HL-60 (cell line): Measurements from ENCODE around the gene TRMT2B.

Experiments used
- DNase-seq, 2 experiments: peaks; one replicate each; pipeline ENCODE4 v3.0.0-alpha.2; 2010 to 2020; ENCODE audit warnings: low read depth in 1 of 2, low spot score in 1 of 2
- H3K27ac ChIP-seq: fragments of 250-450 bp; sonication (Bioruptor Pico); replicated peaks from 2 replicates; pipeline ENCODE4 v1.5.1; 2020; ENCODE audit warnings: mild to moderate bottlenecking, moderate library complexity
- H3K27me3 ChIP-seq: fragments of 250-450 bp; sonication (Bioruptor Pico); 2 replicates; pipeline ENCODE4 v1.5.1; 2021; ENCODE audit warnings: mild to moderate bottlenecking, moderate library complexity; ENCODE audit not compliant: insufficient read depth, poor library complexity, severe bottlenecking
- H3K4me3 ChIP-seq: replicated peaks from 2 replicates; pipeline ENCODE4 v1.5.1; 2011; ENCODE audit warnings: mild to moderate bottlenecking, control low read depth, low read length; ENCODE audit not compliant: insufficient read depth
- GABPA ChIP-seq: IDR thresholded peaks from 2 replicates; pipeline ENCODE4 v1.6.1; 2012; ENCODE audit warnings: low read depth
- POLR2AphosphoS5 ChIP-seq: IDR thresholded peaks from 2 replicates; pipeline ENCODE4 v1.6.1; 2012; ENCODE audit warnings: low read depth
- SPI1 ChIP-seq: IDR thresholded peaks from 2 replicates; pipeline ENCODE4 v1.6.1; 2012; ENCODE audit warnings: low read depth, mild to moderate bottlenecking, borderline replicate concordance
- TF ChIP-seq, protein P1 (sequence below): IDR thresholded peaks from one replicate; pipeline ENCODE4 v1.5.1; 2011; ENCODE audit warnings: low read length, control low read depth, inconsistent platforms; ENCODE audit not compliant: insufficient read depth
- TF ChIP-seq, protein P2 (sequence below): IDR thresholded peaks from 2 replicates; pipeline ENCODE4 v1.6.1; 2012; ENCODE audit warnings: low read depth; ENCODE audit not compliant: insufficient replicate concordance

TRMT2B gene

GRCh38 chrX:100969408-100969807 lies 82.5 kb downstream of the TRMT2B start, which contains the start of gene ARL13A:
Gene ARL13A (plus strand): TSS chrX:100969708. CDS start chrX:100973690, 3,982 bp downstream.
- no peak for DNase-seq
- Histone ChIP-seq H3K27me3 (no peaks in the 10 kb centered on the region), H3K27ac (no peak within 1 kb of the TSS), H3K4me3 (no peak within 1 kb of the TSS)
- TF ChIP-seq SPI1: no peak
- no peak for TF ChIP-seq POLR2AphosphoS5
- TF ChIP-seq GABPA: no peak
- TF ChIP-seq, protein P1, sequence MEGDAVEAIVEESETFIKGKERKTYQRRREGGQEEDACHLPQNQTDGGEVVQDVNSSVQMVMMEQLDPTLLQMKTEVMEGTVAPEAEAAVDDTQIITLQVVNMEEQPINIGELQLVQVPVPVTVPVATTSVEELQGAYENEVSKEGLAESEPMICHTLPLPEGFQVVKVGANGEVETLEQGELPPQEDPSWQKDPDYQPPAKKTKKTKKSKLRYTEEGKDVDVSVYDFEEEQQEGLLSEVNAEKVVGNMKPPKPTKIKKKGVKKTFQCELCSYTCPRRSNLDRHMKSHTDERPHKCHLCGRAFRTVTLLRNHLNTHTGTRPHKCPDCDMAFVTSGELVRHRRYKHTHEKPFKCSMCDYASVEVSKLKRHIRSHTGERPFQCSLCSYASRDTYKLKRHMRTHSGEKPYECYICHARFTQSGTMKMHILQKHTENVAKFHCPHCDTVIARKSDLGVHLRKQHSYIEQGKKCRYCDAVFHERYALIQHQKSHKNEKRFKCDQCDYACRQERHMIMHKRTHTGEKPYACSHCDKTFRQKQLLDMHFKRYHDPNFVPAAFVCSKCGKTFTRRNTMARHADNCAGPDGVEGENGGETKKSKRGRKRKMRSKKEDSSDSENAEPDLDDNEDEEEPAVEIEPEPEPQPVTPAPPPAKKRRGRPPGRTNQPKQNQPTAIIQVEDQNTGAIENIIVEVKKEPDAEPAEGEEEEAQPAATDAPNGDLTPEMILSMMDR: no peak
- TF ChIP-seq, protein P2, sequence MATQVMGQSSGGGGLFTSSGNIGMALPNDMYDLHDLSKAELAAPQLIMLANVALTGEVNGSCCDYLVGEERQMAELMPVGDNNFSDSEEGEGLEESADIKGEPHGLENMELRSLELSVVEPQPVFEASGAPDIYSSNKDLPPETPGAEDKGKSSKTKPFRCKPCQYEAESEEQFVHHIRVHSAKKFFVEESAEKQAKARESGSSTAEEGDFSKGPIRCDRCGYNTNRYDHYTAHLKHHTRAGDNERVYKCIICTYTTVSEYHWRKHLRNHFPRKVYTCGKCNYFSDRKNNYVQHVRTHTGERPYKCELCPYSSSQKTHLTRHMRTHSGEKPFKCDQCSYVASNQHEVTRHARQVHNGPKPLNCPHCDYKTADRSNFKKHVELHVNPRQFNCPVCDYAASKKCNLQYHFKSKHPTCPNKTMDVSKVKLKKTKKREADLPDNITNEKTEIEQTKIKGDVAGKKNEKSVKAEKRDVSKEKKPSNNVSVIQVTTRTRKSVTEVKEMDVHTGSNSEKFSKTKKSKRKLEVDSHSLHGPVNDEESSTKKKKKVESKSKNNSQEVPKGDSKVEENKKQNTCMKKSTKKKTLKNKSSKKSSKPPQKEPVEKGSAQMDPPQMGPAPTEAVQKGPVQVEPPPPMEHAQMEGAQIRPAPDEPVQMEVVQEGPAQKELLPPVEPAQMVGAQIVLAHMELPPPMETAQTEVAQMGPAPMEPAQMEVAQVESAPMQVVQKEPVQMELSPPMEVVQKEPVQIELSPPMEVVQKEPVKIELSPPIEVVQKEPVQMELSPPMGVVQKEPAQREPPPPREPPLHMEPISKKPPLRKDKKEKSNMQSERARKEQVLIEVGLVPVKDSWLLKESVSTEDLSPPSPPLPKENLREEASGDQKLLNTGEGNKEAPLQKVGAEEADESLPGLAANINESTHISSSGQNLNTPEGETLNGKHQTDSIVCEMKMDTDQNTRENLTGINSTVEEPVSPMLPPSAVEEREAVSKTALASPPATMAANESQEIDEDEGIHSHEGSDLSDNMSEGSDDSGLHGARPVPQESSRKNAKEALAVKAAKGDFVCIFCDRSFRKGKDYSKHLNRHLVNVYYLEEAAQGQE: no peak

DNA sequence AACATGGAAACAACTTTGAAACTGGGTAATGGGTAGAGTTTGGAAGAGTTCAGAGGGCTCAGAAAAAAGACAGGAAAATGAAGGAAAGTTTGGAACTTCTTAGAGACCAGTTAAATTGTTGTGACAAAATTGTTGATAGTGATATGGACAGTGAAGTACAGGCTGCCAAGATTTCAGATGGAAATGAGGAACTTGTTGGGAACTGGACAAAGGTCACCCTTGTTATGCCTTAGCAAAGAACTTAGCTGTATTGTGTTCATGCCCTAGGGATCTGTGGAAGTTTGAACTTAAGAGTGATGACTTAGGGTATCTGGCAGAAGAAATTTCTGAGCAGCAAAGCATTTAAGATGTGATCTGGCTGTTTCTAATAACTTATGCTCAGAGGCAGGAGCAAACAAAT lies 87.5 kb downstream of the TRMT2B start:
- Histone ChIP-seq H3K27ac (no peak overlapping the region), H3K4me3 (no peak overlapping the region), H3K27me3 (no peaks in the 10 kb centered on the region)
- TF ChIP-seq, protein P2: no peak
- no peak for TF ChIP-seq POLR2AphosphoS5
- TF ChIP-seq, protein P1: no peak
- TF ChIP-seq GABPA: no peak
- TF ChIP-seq SPI1: no peak
- DNase-seq: no peak

- Histone ChIP-seq H3K27ac (no peak overlapping the region), H3K27me3 (no peaks in the 10 kb centered on the region), H3K4me3 (no peak overlapping the region)
- DNase-seq: no peak
- no peak for TF ChIP-seq SPI1
- TF ChIP-seq POLR2AphosphoS5: no peak
- no peak for TF ChIP-seq GABPA
- TF ChIP-seq, protein P2: no peak
- TF ChIP-seq, protein P1: no peak
These were observed 89.1 kb downstream of the TRMT2B start for GRCh38 chrX:100962811-100963210.
